OCI-LY7 (cell line): Measurements from ENCODE around the gene POGK.

ENCODE experiments used
- EZH2phosphoT487 ChIP-seq: fragments of 200-600 bp; sonication (generic); IDR thresholded peaks from 2 replicates; pipeline ENCODE4 v1.6.1; 2018; ENCODE audit warnings: low read depth, borderline replicate concordance, mild to moderate bottlenecking, mixed run types, antibody characterized with exemption, low read length, moderate library complexity, mixed read lengths
- TF ChIP-seq, protein P1 (sequence below): fragments of 200-600 bp; sonication (generic); conservative IDR thresholded peaks from 2 replicates; pipeline ENCODE4 v1.5.1; 2014; ENCODE audit warnings: mild to moderate bottlenecking, antibody characterized with exemption, low read length, moderate library complexity, mixed read lengths

DNA sequence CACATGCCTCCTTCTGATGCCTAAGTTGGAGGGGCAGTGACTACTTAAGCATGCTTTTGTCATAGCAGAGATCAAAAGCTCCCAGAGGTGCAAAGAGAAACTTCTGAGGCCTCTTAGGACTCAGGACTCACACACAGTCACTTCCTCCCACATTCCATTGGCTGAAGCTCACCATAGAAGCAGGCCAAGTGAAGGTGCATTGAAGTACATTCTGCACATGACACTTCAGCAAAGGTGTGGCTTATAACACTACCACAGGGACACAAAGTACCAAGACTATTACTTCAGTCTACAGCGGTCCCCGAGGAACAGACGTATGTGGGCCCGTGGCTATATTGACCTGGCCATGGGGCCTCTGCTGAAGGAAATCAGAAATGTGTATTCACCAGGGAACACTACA, 2.5 kb upstream of the POGK start:
- TF ChIP-seq, protein P1, sequence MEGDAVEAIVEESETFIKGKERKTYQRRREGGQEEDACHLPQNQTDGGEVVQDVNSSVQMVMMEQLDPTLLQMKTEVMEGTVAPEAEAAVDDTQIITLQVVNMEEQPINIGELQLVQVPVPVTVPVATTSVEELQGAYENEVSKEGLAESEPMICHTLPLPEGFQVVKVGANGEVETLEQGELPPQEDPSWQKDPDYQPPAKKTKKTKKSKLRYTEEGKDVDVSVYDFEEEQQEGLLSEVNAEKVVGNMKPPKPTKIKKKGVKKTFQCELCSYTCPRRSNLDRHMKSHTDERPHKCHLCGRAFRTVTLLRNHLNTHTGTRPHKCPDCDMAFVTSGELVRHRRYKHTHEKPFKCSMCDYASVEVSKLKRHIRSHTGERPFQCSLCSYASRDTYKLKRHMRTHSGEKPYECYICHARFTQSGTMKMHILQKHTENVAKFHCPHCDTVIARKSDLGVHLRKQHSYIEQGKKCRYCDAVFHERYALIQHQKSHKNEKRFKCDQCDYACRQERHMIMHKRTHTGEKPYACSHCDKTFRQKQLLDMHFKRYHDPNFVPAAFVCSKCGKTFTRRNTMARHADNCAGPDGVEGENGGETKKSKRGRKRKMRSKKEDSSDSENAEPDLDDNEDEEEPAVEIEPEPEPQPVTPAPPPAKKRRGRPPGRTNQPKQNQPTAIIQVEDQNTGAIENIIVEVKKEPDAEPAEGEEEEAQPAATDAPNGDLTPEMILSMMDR = no peak
- no peak for TF ChIP-seq EZH2phosphoT487
